Upper lobe of left lung (tissue), 6 donors: ENCODE measurements around the gene ARHGEF4. TPM values are rescaled to one million over a fixed set of nuclear protein-coding genes. Genes with fewer than 3 reads are reported as not detected.

Experiments used
- ATAC-seq, 2 donors: fragments of 200-7000 bp; cut with Tn5 transposase; one replicate each; pipeline ENCODE4 v1.9.1; 2022; ENCODE audit warnings: mild to moderate bottlenecking in 2 of 2, moderate library complexity in 2 of 2; ENCODE audit not compliant: low FRiP score in 2 of 2
- DNase-seq, 2 donors: peaks; one replicate each; pipeline ENCODE4 v3.0.0-alpha.2; 2019 to 2020
- H3K27ac ChIP-seq, 4 donors: fragments of 200-600 bp; sonication (generic); one replicate each; pipeline ENCODE4 v1.5.1; 2016 to 2019
- H3K27me3 ChIP-seq, 4 donors: fragments of 200-600 bp; sonication (generic); one replicate each; pipeline ENCODE4 v1.5.1; 2017 to 2019
- H3K36me3 ChIP-seq, 4 donors: fragments of 200-600 bp; sonication (generic); one replicate each; pipeline ENCODE4 v1.5.1; 2016 to 2019
- H3K4me1 ChIP-seq, 4 donors: fragments of 200-600 bp; sonication (generic); one replicate each; pipeline ENCODE4 v1.5.1; 2018 to 2019
- H3K4me3 ChIP-seq, 4 donors: fragments of 200-600 bp; sonication (generic); one replicate each; pipeline ENCODE4 v1.5.1; 2017 to 2019; ENCODE audit warnings: mild to moderate bottlenecking in 2 of 4, moderate library complexity in 1 of 4
- H3K9me3 ChIP-seq, 4 donors: fragments of 200-600 bp; sonication (generic); one replicate each; pipeline ENCODE4 v1.5.1; 2018 to 2019
- CTCF ChIP-seq, 6 experiments: fragments of 450-650 bp in 4 of 6; fragments of 200-600 bp in 2 of 6; sonication (generic) in 2 of 6; IDR thresholded peaks; one replicate each; pipeline ENCODE4 v1.5.1; 2016 to 2019; ENCODE audit warnings: antibody characterized with exemption in 6 of 6
- EP300 ChIP-seq, 4 donors: sonication (generic); formaldehyde crosslinking; IDR thresholded peaks; one replicate each; pipeline ENCODE4 v1.5.1; 2017; ENCODE audit warnings: antibody characterized with exemption in 4 of 4, control low read depth in 2 of 4
- POLR2A ChIP-seq, 4 donors: fragments of 450-650 bp; IDR thresholded peaks; one replicate each; pipeline ENCODE4 v1.5.1; 2016 to 2017; ENCODE audit warnings: antibody characterized with exemption in 4 of 4, mild to moderate bottlenecking in 2 of 4
- POLR2AphosphoS5 ChIP-seq, 2 donors: sonication (generic); formaldehyde crosslinking; IDR thresholded peaks; one replicate each; pipeline ENCODE4 v1.5.1; 2017; ENCODE audit warnings: antibody characterized with exemption in 2 of 2
- WGBS, 2 donors: methylation state at CpG; one replicate each; pipeline ENCODE4 v1.1.5; 2017 to 2018; 5-methylcytosine and 5-hydroxymethylcytosine counted together
- total RNA-seq, 6 donors: library from RNA; depleted of rRNA in 4 of 6; stranded (reverse); fragments of >200 nt in 4 of 6; gene quantifications; one replicate each; pipeline versions ENCODE4 v1.1.0 to v1.2.1, GENCODE V29; 2016 to 2021
- donor health status: DM: no; HTN: no; CAD: no; lungs with moderate emphysema.
- donor health status: DM: no; HTN: yes; CAD: no; lungs with severe emphysema.

Gene ARHGEF4
- total RNA-seq, 6 donors from 2014 or later, result 10.1 to 101 (median 22.5) TPM

GRCh38 chr2:130831356-130831755, 5.4 kb upstream of the ARHGEF4 start:
- ATAC-seq, result peak in 1 of 2 donors; percentile 3
- Histone ChIP-seq H3K36me3 (no peaks in the 10 kb centered on the region), H3K27ac (no peak overlapping the region), H3K9me3 (no peaks in the 10 kb centered on the region), H3K4me3 (no peak overlapping the region), H3K4me1 (peaks cover 0 to 4% (median 2%) of the 10 kb centered on the region in 4 donors), H3K27me3 (peaks cover 0 to under 1% (median under 1%) of the 10 kb centered on the region in 4 donors)
- no peak for DNase-seq
- TF ChIP-seq POLR2AphosphoS5 (IDR thresholded peaks at IDR 0.05), result no peak
- TF ChIP-seq POLR2A (IDR thresholded peaks at IDR 0.05), result no peak
- WGBS, 2 donors, result 60 to 66% methylated on average over 3 to 5 of the region's 6 CpGs

GRCh38 chr2:130832296-130832940, 4.3 kb upstream of the ARHGEF4 start:
- 77 to 82% methylated on average over 9 to 12 of the region's 12 CpGs for WGBS, 2 donors
- DNase-seq, result no peak
- H3K36me3 ChIP-seq, result no peaks in the 10 kb centered on the region
- peaks cover 0 to 11% (median 7%) of the 10 kb centered on the region in 4 donors for H3K27me3 ChIP-seq
- no peak overlapping the region for H3K27ac ChIP-seq
- H3K4me3 ChIP-seq, result no peak overlapping the region
- H3K4me1 ChIP-seq, result peaks cover 6 to 13% (median 10%) of the 10 kb centered on the region in 4 donors
- no peak for TF ChIP-seq CTCF (IDR thresholded peaks at IDR 0.05)
- no peak for TF ChIP-seq POLR2AphosphoS5 (IDR thresholded peaks at IDR 0.05)
- TF ChIP-seq POLR2A (IDR thresholded peaks at IDR 0.05), result no peak
- no peak for TF ChIP-seq EP300 (IDR thresholded peaks at IDR 0.05)
- H3K9me3 ChIP-seq, result no peaks in the 10 kb centered on the region
- ATAC-seq, result no peak

- H3K4me1 ChIP-seq, result peaks cover 6 to 16% (median 10%) of the 10 kb centered on the region in 4 donors
- no peak for ATAC-seq
- H3K27me3 ChIP-seq, result peaks cover 0 to 18% (median 10%) of the 10 kb centered on the region in 4 donors
- H3K27ac ChIP-seq, result no peak overlapping the region
- no peak for DNase-seq
- no peak overlapping the region for H3K4me3 ChIP-seq
- no peaks in the 10 kb centered on the region for H3K9me3 ChIP-seq
- H3K36me3 ChIP-seq, result no peaks in the 10 kb centered on the region
- TF ChIP-seq CTCF (IDR thresholded peaks at IDR 0.05), result no peak
- TF ChIP-seq EP300 (IDR thresholded peaks at IDR 0.05), result no peak
- 60 to 66% methylated on average over 12 to 18 of the region's 18 CpGs for WGBS, 2 donors
These were observed 2.4 kb upstream of the ARHGEF4 start for GRCh38 chr2:130834091-130834930.

- H3K36me3 ChIP-seq, result no peaks in the 10 kb centered on the region
- 71 to 86% methylated on average over 16 to 18 of the region's 18 CpGs for WGBS, 2 donors
- peaks cover 0 to 18% (median 10%) of the 10 kb centered on the region in 4 donors for H3K27me3 ChIP-seq
- peaks cover 6 to 16% (median 10%) of the 10 kb centered on the region in 4 donors for H3K4me1 ChIP-seq
- ATAC-seq (no peak), DNase-seq (no peak)
- TF ChIP-seq POLR2A (IDR thresholded peaks at IDR 0.05) (no peak), CTCF (IDR thresholded peaks at IDR 0.05) (no peak), EP300 (IDR thresholded peaks at IDR 0.05) (no peak), POLR2AphosphoS5 (IDR thresholded peaks at IDR 0.05) (no peak)
- no peak overlapping the region for H3K4me3 ChIP-seq
- H3K9me3 ChIP-seq, result no peaks in the 10 kb centered on the region
- H3K27ac ChIP-seq, result no peak overlapping the region
These were observed 1.6 kb upstream of the ARHGEF4 start for GRCh38 chr2:130834931-130835765.

- ATAC-seq (no peak), DNase-seq (no peak)
- 88 to 92% methylated on average over 7 of the region's 7 CpGs for WGBS, 2 donors
- H3K27ac ChIP-seq, result no peak overlapping the region
- H3K36me3 ChIP-seq, result no peaks in the 10 kb centered on the region
- peaks cover 0 to 18% (median 10%) of the 10 kb centered on the region in 4 donors for H3K27me3 ChIP-seq
- H3K4me1 ChIP-seq, result peaks cover 6 to 16% (median 10%) of the 10 kb centered on the region in 4 donors
- TF ChIP-seq POLR2AphosphoS5 (IDR thresholded peaks at IDR 0.05), result no peak
- TF ChIP-seq EP300 (IDR thresholded peaks at IDR 0.05), result no peak
- no peak for TF ChIP-seq CTCF (IDR thresholded peaks at IDR 0.05)
- no peak for TF ChIP-seq POLR2A (IDR thresholded peaks at IDR 0.05)
- no peaks in the 10 kb centered on the region for H3K9me3 ChIP-seq
- H3K4me3 ChIP-seq, result no peak overlapping the region
These were observed 1.0 kb upstream of the ARHGEF4 start for GRCh38 chr2:130835766-130836015.
